Measurements from ENCODE around the gene TRNP1.

DNA sequence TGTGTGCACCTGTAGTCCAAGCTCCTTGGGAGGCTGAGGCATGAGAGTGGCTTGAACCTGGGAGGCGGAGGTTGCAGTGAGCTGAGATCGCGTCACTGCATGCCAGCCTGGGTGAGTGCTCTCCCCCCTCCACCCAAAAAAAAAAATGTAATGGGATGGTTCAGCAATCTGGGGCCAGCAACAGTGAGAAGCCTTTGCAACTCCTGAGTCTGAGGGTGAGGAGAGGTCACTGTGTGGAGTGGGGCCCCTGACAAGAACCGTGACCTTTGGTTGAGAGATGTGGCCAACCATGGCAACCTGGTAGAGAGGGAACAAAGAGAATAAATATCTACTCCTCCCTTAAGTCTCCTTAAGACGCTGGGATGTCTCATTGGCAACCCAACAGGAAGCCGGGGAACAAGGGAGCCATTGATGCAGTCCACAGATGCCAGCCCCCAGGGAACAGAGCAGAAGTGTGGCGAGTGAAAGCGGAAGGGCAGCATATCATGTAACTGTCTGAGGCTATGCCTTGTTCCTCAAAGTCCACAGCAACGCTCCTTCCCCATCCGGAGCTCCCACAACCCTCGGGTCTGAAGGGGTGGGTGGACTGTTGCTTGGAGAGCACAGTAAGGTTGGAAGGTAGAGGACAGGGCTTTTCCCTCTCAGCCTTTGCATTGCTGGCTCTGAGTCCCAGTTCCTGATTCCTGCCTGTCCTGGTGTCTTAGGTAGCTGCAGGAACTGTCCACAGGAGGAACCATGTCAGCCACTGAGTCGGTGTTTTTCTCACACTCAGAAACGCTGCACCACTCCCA lies 8.3 kb downstream of the TRNP1 start:
- no peak for TF ChIP-seq POLR2A (IDR thresholded peaks at IDR 0.05; ENCODE audit: low read length)
- TF ChIP-seq GATA1 (IDR thresholded peaks at IDR 0.05; ENCODE audit: low read depth, low read length): no peak
